K562 (cell line): ENCODE measurements around the gene ARPC2. TPM values are rescaled to one million over a fixed set of nuclear protein-coding genes. Genes with fewer than 3 reads are reported as not detected.

Source experiments
- BCL6 ChIP-seq: fragments of 250-450 bp; sonication (Bioruptor Pico); IDR thresholded peaks from 2 replicates; pipeline ENCODE4 v1.4.0; 2020
- BCLAF1 ChIP-seq, 2 experiments: fragments of 450-650 bp in 1 of 2; IDR thresholded peaks; 2 replicates each; pipeline ENCODE4 v1.6.1; 2011 to 2017; ENCODE audit warnings: low read depth in 2 of 2, antibody characterized with exemption in 1 of 2, borderline replicate concordance in 1 of 2, low read length in 1 of 2, mild to moderate bottlenecking in 1 of 2, mixed read lengths in 1 of 2; ENCODE audit not compliant: control insufficient read depth in 1 of 2
- CBX5 ChIP-seq: IDR thresholded peaks from 2 replicates; pipeline ENCODE4 v1.6.1; 2014; ENCODE audit warnings: low read depth, borderline replicate concordance
- FOXK1 ChIP-seq: sonication (generic); formaldehyde crosslinking; IDR thresholded peaks from 2 replicates; pipeline ENCODE4 v1.8.0; 2022; ENCODE audit warnings: missing genetic modification reagents, mild to moderate bottlenecking, borderline replicate concordance
- JUN ChIP-seq, 2 experiments: sonication (generic) in 1 of 2; formaldehyde crosslinking in 1 of 2; IDR thresholded peaks; 2 replicates each; pipeline versions ENCODE4 v1.6.1 to v1.8.0; 2012 to 2022; ENCODE audit warnings: borderline replicate concordance in 2 of 2, mild to moderate bottlenecking in 2 of 2, improper control_type of control experiment in 1 of 2, low read depth in 1 of 2, low read length in 1 of 2, missing genetic modification reagents in 1 of 2
- KLF10 ChIP-seq: fragments of 250-450 bp; sonication (Bioruptor Pico); IDR thresholded peaks from 2 replicates; pipeline ENCODE4 v1.6.1; 2021; ENCODE audit warnings: matching md5 sums
- MCM5 ChIP-seq: fragments of 450-650 bp; IDR thresholded peaks from 2 replicates; pipeline ENCODE4 v1.6.1; 2016; ENCODE audit warnings: low read depth
- MYC ChIP-seq, 2 experiments: fragments of 250-450 bp in 1 of 2; sonication (Bioruptor Pico) in 1 of 2; IDR thresholded peaks; 2 replicates each; pipeline versions ENCODE4 v1.5.1 to v1.6.1; 2012 to 2021; ENCODE audit warnings: low read depth in 2 of 2, borderline replicate concordance in 1 of 2, improper control_type of control experiment in 1 of 2, low read length in 1 of 2, mild to moderate bottlenecking in 1 of 2, moderate library complexity in 1 of 2
- NKRF ChIP-seq: fragments of 450-650 bp; IDR thresholded peaks from 2 replicates; pipeline ENCODE4 v1.6.1; 2016; ENCODE audit warnings: borderline replicate concordance
- TFAM ChIP-seq: fragments of 250-450 bp; sonication (Bioruptor Pico); conservative IDR thresholded peaks from 2 replicates; pipeline ENCODE4 v1.5.0; 2021; ENCODE audit warnings: mild to moderate bottlenecking, moderate library complexity
- VEZF1 ChIP-seq: fragments of 200-800 bp; sonication (Bioruptor generic); IDR thresholded peaks from 2 replicates; pipeline ENCODE4 v1.6.1; 2017; ENCODE audit warnings: missing genetic modification characterization, missing compliant biosample characterization
- ZBTB1 ChIP-seq: sonication (generic); formaldehyde crosslinking; IDR thresholded peaks from 2 replicates; pipeline ENCODE4 v1.8.1; 2023; ENCODE audit warnings: missing genetic modification reagents, low read depth, mild to moderate bottlenecking, borderline replicate concordance
- ZNF263 ChIP-seq: sonication (generic); formaldehyde crosslinking; IDR thresholded peaks from 2 replicates; pipeline ENCODE4 v1.8.0; 2022; ENCODE audit warnings: mild to moderate bottlenecking, missing genetic modification reagents, borderline replicate concordance
- ZNF311 ChIP-seq: fragments of 250-450 bp; sonication (Bioruptor Pico); IDR thresholded peaks from 2 replicates; pipeline ENCODE4 v1.4.0; 2020; ENCODE audit warnings: mild to moderate bottlenecking, moderate library complexity
- ZNF740 ChIP-seq, 3 experiments: fragments of 200-800 bp in 1 of 3; sonication (Bioruptor generic) in 1 of 3; sonication (generic) in 1 of 3; formaldehyde crosslinking in 1 of 3; IDR thresholded peaks; 2 replicates each; pipeline versions ENCODE4 v1.6.1 to v1.8.0; 2016 to 2022; ENCODE audit warnings: mild to moderate bottlenecking in 2 of 3, missing compliant biosample characterization in 2 of 3, missing genetic modification characterization in 2 of 3, missing genetic modification reagents in 1 of 3
- polyA plus RNA-seq, 8 experiments: library from polyadenylated mRNA; depleted of rRNA in 4 of 8; stranded (reverse) in 5 of 8; unstranded in 3 of 8; fragments of >200 nt; fragmentation: Nextera tagmentation in 2 of 8; fragmentation: Illumina TruSeq in 1 of 8; extraction: Ambion mirVana in 2 of 8; extraction: Trizol in 1 of 8; gene quantifications; 2 replicates each; pipeline versions ENCODE4 v1.2.1 to v1.2.3, GENCODE V29; 2011 to 2014; ENCODE audit warnings: inconsistent platforms in 1 of 8, missing spikeins in 1 of 8
- total RNA-seq, 7 experiments: library from RNA; depleted of rRNA in 6 of 7; stranded (reverse); fragments of >200 nt in 6 of 7; fragmentation: Illumina TruSeq in 2 of 7; extraction: Trizol in 2 of 7; gene quantifications; 2 replicates each; pipeline versions ENCODE4 v1.2.1 to v1.2.3, GENCODE V29; 2011 to 2021; ENCODE audit warnings: low replicate concordance in 1 of 7

Gene ARPC2
- total and polyA plus RNA-seq, 9 of the 15 experiments (the other 6 are each of a cell fraction or from before 2014, with no cell fraction given): 81.9 to 187 (median 103) TPM

- TF ChIP-seq TFAM (no peak), JUN (IDR thresholded peaks at IDR 0.05; ENCODE audit: borderline replicate concordance, low read depth, low read length) (0 out of 2 replicates have a peak, but pooled peaks have one; percentile 5), JUN (CRISPR knock-in tag; IDR thresholded peaks at IDR 0.05; ENCODE audit: borderline replicate concordance) (no peak), KLF10 (CRISPR knock-in tag) (no peak), FOXK1 (CRISPR knock-in tag) (peak; percentile 35; the same call in 1 of the 2 replicates), ZNF263 (CRISPR knock-in tag) (0 out of 2 replicates have a peak, but pooled peaks have one; percentile 50), VEZF1 (CRISPR knock-in tag) (peak; percentile 71), ZNF740 (CRISPR knock-in tag; IDR thresholded peaks at IDR 0.05) (peak; percentile 76; the same call in 1 of the 2 replicates), ZNF740 (tag; IDR thresholded peaks at IDR 0.05) (no peak), NKRF (peak; percentile 62), ZNF311 (CRISPR knock-in tag) (no peak), BCLAF1 (IDR thresholded peaks at IDR 0.05; ENCODE audit: borderline replicate concordance in 1 of 2, control insufficient read depth in 1 of 2, low read depth in 2 of 2, low read length in 1 of 2) (0 out of 4 replicates have a peak, but pooled peaks of 1 of the 2 experiments have one; percentile 29), ZBTB1 (CRISPR knock-in tag) (no peak), MYC (IDR thresholded peaks at IDR 0.05; ENCODE audit: low read depth, low read length) (peak; percentile 22), MYC (CRISPR knock-in tag; IDR thresholded peaks at IDR 0.05; ENCODE audit: borderline replicate concordance, low read depth) (no peak), BCL6 (CRISPR knock-in tag) (peak; percentile 61; the same call in 1 of the 2 replicates), CBX5 (no peak), MCM5 (no peak)
These were observed 53.1 kb downstream of the ARPC2 start, which contains the start of the genes AAMP and PNKD (continued) for GRCh38 chr2:218269900-218270720.
